ENCODE results near the gene POLQ.
"Not testable (repeated sequence)": the region's sequence is repeated elsewhere in the genome, so short reads cannot be mapped to it uniquely, and the experiment has no call there.

POLQ gene

GRCh38 chr3:121411523-121411922 lies 134.3 kb downstream of the POLQ start:
- H3K9me3 ChIP-seq (ENCODE audit: low read length) = no peaks in the 10 kb centered on the region
- H3K4me3 ChIP-seq (ENCODE audit: low read depth in 1 of 2, low read length in 2 of 2) = no peak overlapping the region
- no peaks in the 10 kb centered on the region for H3K4me1 ChIP-seq (ENCODE audit: insufficient read depth, low read length)
- no peak overlapping the region for H3K27ac ChIP-seq (ENCODE audit: low read depth, low read length)
- H3K27me3 ChIP-seq (ENCODE audit: control insufficient read depth in 1 of 2, insufficient read depth in 2 of 2, low read length in 2 of 2) = no peaks in the 10 kb centered on the region
- H3K36me3 ChIP-seq (ENCODE audit: insufficient read depth, low read length) = no peaks in the 10 kb centered on the region
- no peak overlapping the region for H3K9ac ChIP-seq (ENCODE audit: low read length)

GRCh38 chr3:121405631-121406030 lies 140.2 kb downstream of the POLQ start:
- no peaks in the 10 kb centered on the region for H3K27me3 ChIP-seq (ENCODE audit: control insufficient read depth in 1 of 2, insufficient read depth in 2 of 2, low read length in 2 of 2)
- H3K9ac ChIP-seq (ENCODE audit: low read length) = no peak overlapping the region
- no peaks in the 10 kb centered on the region for H3K9me3 ChIP-seq (ENCODE audit: low read length)
- H3K4me3 ChIP-seq (ENCODE audit: low read depth in 1 of 2, low read length in 2 of 2) = no peak overlapping the region
- no peaks in the 10 kb centered on the region for H3K4me1 ChIP-seq (ENCODE audit: insufficient read depth, low read length)
- H3K27ac ChIP-seq (ENCODE audit: low read depth, low read length) = no peak overlapping the region
- no peaks in the 10 kb centered on the region for H3K36me3 ChIP-seq (ENCODE audit: insufficient read depth, low read length)

- no peaks in the 10 kb centered on the region for H3K36me3 ChIP-seq (ENCODE audit: insufficient read depth, low read length)
- H3K27me3 ChIP-seq (ENCODE audit: control insufficient read depth in 1 of 2, insufficient read depth in 2 of 2, low read length in 2 of 2) = no peaks in the 10 kb centered on the region
- H3K9me3 ChIP-seq (ENCODE audit: low read length) = no peaks in the 10 kb centered on the region
- no peak overlapping the region for H3K9ac ChIP-seq (ENCODE audit: low read length)
- no peak overlapping the region for H3K27ac ChIP-seq (ENCODE audit: low read depth, low read length)
- no peak overlapping the region for H3K4me3 ChIP-seq (ENCODE audit: low read depth in 1 of 2, low read length in 2 of 2)
- H3K4me1 ChIP-seq (ENCODE audit: insufficient read depth, low read length) = no peaks in the 10 kb centered on the region
Measured at GRCh38 chr3:121399820-121400219, 146.0 kb downstream of the POLQ start.

- H3K27me3 ChIP-seq (ENCODE audit: control insufficient read depth in 1 of 2, insufficient read depth in 2 of 2, low read length in 2 of 2) = not testable (repeated sequence)
Measured at GRCh38 chr3:121398051-121398450, 147.7 kb downstream of the POLQ start.

GRCh38 chr3:121395967-121396366 lies 149.8 kb downstream of the POLQ start:
- not testable (repeated sequence) for H3K9me3 ChIP-seq (ENCODE audit: low read length); H3K4me1 ChIP-seq (ENCODE audit: insufficient read depth, low read length)

More at GRCh38 chr3:121398051-121398450, 147.7 kb downstream of the POLQ start:
- H3K4me1 ChIP-seq (ENCODE audit: insufficient read depth, low read length); H3K27ac ChIP-seq (ENCODE audit: low read depth, low read length); H3K4me3 ChIP-seq (ENCODE audit: low read depth in 1 of 2, low read length in 2 of 2); H3K9me3 ChIP-seq (ENCODE audit: low read length); H3K9ac ChIP-seq (ENCODE audit: low read length); H3K36me3 ChIP-seq (ENCODE audit: insufficient read depth, low read length): not testable (repeated sequence)

GRCh38 chr3:121388308-121388707 lies 157.5 kb downstream of the POLQ start:
- not testable (repeated sequence) for H3K9me3 ChIP-seq (ENCODE audit: low read length); H3K4me3 ChIP-seq (ENCODE audit: low read depth in 1 of 2, low read length in 2 of 2); H3K27me3 ChIP-seq (ENCODE audit: control insufficient read depth in 1 of 2, insufficient read depth in 2 of 2, low read length in 2 of 2); H3K4me1 ChIP-seq (ENCODE audit: insufficient read depth, low read length); H3K27ac ChIP-seq (ENCODE audit: low read depth, low read length); H3K36me3 ChIP-seq (ENCODE audit: insufficient read depth, low read length); H3K9ac ChIP-seq (ENCODE audit: low read length)

More at GRCh38 chr3:121395967-121396366, 149.8 kb downstream of the POLQ start:
- not testable (repeated sequence) for H3K36me3 ChIP-seq (ENCODE audit: insufficient read depth, low read length); H3K27me3 ChIP-seq (ENCODE audit: control insufficient read depth in 1 of 2, insufficient read depth in 2 of 2, low read length in 2 of 2); H3K9ac ChIP-seq (ENCODE audit: low read length); H3K4me3 ChIP-seq (ENCODE audit: low read depth in 1 of 2, low read length in 2 of 2); H3K27ac ChIP-seq (ENCODE audit: low read depth, low read length)

All from muscle layer of colon (tissue), 2 donors.